ENCODE measurements around the gene NRG3. TPM values are rescaled to one million over a fixed set of nuclear protein-coding genes. Genes with fewer than 3 reads are reported as not detected.

NRG3 gene
- total RNA-seq, 6 experiments from 2014 or later: not detected

DNA sequence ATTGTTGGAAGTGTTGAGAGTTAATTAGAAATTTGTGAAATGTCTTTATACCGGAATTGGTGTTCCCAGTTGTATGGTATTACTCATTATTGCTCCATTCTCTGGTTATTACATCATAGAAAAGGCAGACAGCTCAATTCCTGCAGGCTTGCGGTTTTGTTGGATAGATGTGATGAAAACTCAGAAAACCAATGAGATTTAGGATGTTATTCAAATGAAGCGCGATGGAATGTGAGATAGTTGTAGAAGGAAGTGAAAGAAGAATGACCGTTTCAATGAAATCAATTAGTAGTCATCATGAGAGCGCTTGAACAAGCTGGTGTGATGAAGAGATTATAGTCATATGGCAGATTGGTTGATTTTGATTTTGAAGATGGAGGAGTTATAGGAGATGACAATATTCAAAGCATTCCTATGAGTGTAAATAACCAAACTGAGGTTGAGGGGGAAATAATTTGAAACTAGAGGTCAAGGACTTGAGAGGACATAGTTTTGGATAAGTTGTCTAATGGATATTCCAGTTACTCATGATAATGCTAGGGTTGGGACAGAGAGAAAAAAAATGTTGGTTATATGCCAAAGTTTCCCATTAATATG, 991.5 kb downstream of the NRG3 start:
- DNase-seq: peak; percentile 93
- TF ChIP-seq, protein P1, sequence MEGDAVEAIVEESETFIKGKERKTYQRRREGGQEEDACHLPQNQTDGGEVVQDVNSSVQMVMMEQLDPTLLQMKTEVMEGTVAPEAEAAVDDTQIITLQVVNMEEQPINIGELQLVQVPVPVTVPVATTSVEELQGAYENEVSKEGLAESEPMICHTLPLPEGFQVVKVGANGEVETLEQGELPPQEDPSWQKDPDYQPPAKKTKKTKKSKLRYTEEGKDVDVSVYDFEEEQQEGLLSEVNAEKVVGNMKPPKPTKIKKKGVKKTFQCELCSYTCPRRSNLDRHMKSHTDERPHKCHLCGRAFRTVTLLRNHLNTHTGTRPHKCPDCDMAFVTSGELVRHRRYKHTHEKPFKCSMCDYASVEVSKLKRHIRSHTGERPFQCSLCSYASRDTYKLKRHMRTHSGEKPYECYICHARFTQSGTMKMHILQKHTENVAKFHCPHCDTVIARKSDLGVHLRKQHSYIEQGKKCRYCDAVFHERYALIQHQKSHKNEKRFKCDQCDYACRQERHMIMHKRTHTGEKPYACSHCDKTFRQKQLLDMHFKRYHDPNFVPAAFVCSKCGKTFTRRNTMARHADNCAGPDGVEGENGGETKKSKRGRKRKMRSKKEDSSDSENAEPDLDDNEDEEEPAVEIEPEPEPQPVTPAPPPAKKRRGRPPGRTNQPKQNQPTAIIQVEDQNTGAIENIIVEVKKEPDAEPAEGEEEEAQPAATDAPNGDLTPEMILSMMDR (IDR thresholded peaks at IDR 0.05): no peak
- Mint-ChIP-seq H3K9me3 (peaks cover 10% of the 10 kb centered on the region), H3K36me3 (ENCODE audit: low read depth) (no peaks in the 10 kb centered on the region), H3K4me3 (peak overlapping the region; percentile 33), H3K27me3 (ENCODE audit: insufficient read depth) (no peaks in the 10 kb centered on the region), H3K27ac (peak overlapping the region; percentile 70), H3K4me1 (ENCODE audit: low read depth) (peaks cover 42% of the 10 kb centered on the region)

DNA sequence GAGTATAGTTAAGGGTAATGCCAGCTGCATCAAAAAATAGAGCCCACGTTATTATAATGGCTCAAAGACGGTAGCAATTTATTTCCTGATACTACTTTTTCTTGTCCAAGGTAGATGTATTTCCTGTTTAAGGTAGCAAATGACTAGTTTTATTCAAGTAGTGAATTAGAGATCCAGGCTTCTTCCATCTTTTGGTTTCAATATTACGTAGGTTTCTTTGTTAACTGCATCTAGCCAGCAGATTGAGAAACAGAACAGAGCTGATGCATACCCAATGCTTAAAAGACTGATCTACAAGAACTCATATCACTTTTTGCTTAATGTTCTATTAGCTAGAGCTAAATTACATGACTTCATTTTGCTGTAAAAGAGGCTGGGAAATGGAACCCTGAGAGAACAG, 992.1 kb downstream of the NRG3 start:
- H3K4me3 Mint-ChIP-seq: no peak overlapping the region
- peak overlapping the region; percentile 70 for H3K27ac Mint-ChIP-seq
- peak; percentile 3 for DNase-seq
- H3K27me3 Mint-ChIP-seq (ENCODE audit: insufficient read depth): no peaks in the 10 kb centered on the region
- H3K4me1 Mint-ChIP-seq (ENCODE audit: low read depth): peaks cover 42% of the 10 kb centered on the region
- no peaks in the 10 kb centered on the region for H3K36me3 Mint-ChIP-seq (ENCODE audit: low read depth)
- TF ChIP-seq, protein P1 (IDR thresholded peaks at IDR 0.05): no peak
- H3K9me3 Mint-ChIP-seq: peaks cover 10% of the 10 kb centered on the region

DNA sequence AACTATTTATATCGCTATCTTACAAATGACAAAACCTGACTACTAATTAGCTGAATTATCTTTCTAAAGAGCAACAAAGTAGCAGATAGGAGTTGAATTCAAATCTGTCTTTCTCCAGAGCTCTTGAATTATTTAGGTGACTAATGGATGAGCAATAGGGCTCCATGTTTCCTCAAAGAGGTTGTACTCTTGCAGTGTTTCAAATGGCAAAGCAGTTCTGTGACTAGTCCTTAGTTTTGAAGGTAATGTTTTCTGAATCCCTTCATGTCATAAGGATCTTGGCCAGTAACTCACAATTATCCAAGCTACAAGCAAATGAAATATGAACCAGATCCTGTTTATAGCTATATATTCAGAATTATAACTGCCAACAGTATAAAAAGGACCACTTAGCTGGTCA, 999.7 kb downstream of the NRG3 start:
- no peaks in the 10 kb centered on the region for H3K9me3 Mint-ChIP-seq
- H3K27me3 Mint-ChIP-seq (ENCODE audit: insufficient read depth): no peaks in the 10 kb centered on the region
- H3K36me3 Mint-ChIP-seq (ENCODE audit: low read depth): no peaks in the 10 kb centered on the region
- H3K4me3 Mint-ChIP-seq: no peak overlapping the region
- peak overlapping the region; percentile 62 for H3K27ac Mint-ChIP-seq
- DNase-seq: peak; percentile 46
- TF ChIP-seq, protein P1 (IDR thresholded peaks at IDR 0.05): no peak
- peaks cover 28% of the 10 kb centered on the region for H3K4me1 Mint-ChIP-seq (ENCODE audit: low read depth)

DNA sequence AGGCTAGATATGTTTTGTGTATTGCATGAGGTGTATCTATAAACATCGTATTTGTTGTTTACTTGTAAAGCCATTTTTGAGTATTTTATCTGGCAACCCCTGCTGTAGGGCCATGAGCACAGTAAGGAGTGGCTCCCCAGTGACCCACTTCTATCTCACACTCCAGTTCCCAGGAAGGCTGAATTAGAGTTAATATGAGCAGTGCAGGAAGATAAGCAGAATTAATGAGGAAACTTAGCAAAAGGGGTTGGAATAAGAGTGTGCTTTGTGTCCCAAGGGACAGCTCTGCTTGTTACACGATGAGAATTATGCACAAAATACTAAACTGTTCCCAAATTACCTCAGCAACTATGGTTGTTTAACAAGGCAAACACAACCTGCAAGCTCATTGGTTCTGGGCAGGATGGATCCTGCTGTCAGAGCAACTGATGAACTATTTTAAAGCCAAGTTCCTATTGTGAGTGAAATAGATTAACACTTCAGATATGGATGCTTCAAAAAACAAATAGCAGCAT, 1005.8 kb downstream of the NRG3 start:
- H3K4me1 Mint-ChIP-seq (ENCODE audit: low read depth): peaks cover 51% of the 10 kb centered on the region
- H3K27ac Mint-ChIP-seq: no peak overlapping the region
- no peaks in the 10 kb centered on the region for H3K9me3 Mint-ChIP-seq
- no peaks in the 10 kb centered on the region for H3K36me3 Mint-ChIP-seq (ENCODE audit: low read depth)
- H3K27me3 Mint-ChIP-seq (ENCODE audit: insufficient read depth): no peaks in the 10 kb centered on the region
- no peak for DNase-seq
- no peak overlapping the region for H3K4me3 Mint-ChIP-seq
- TF ChIP-seq, protein P1 (IDR thresholded peaks at IDR 0.05): no peak

DNA sequence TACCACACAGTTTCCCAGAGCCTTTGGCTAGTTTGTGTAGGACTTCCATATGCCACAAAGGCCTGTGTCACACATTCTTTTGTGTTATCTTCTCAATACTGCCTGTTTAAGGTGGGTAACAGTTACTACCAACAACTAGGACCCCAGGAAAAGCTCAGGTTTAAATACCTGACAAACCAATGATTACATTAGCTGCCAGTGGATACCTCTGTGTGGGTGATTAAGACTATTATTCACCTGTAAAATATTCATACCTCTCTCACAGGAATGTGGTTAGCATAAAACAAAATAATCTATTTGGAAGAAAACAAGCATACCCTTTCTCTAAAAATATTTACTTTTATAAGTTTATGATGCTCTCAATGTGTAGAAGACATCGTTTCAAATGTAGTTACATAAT, 1007.7 kb downstream of the NRG3 start:
- no peaks in the 10 kb centered on the region for H3K36me3 Mint-ChIP-seq (ENCODE audit: low read depth)
- no peak overlapping the region for H3K27ac Mint-ChIP-seq
- peaks cover 50% of the 10 kb centered on the region for H3K4me1 Mint-ChIP-seq (ENCODE audit: low read depth)
- H3K4me3 Mint-ChIP-seq: no peak overlapping the region
- H3K9me3 Mint-ChIP-seq: no peaks in the 10 kb centered on the region
- TF ChIP-seq, protein P1 (IDR thresholded peaks at IDR 0.05): no peak
- DNase-seq: no peak
- H3K27me3 Mint-ChIP-seq (ENCODE audit: insufficient read depth): no peaks in the 10 kb centered on the region

Data from HFFc6 (cell line).